Esophagus (tissue), 2 donors: ENCODE measurements around the gene RABGAP1L. TPM values are rescaled to one million over a fixed set of nuclear protein-coding genes. Genes with fewer than 3 reads are reported as not detected.
"Not testable (repeated sequence)": the region's sequence is repeated elsewhere in the genome, so short reads cannot be mapped to it uniquely, and the experiment has no call there.

Experiments
- H3K27ac ChIP-seq, 2 donors: one replicate each; pipeline ENCODE4 v1.5.1; 2013; ENCODE audit warnings: low read depth in 2 of 2, mild to moderate bottlenecking in 2 of 2, inconsistent platforms in 1 of 2, low read length in 1 of 2, moderate library complexity in 1 of 2
- H3K27me3 ChIP-seq, 2 donors: one replicate each; pipeline ENCODE4 v1.6.1; 2013; ENCODE audit warnings: low read length in 2 of 2, control low read depth in 1 of 2, mild to moderate bottlenecking in 1 of 2; ENCODE audit not compliant: insufficient read depth in 2 of 2, control insufficient read depth in 1 of 2
- H3K36me3 ChIP-seq, 2 donors: one replicate each; pipeline ENCODE4 v1.6.1; 2013; ENCODE audit warnings: low read length in 1 of 2; ENCODE audit not compliant: control insufficient read depth in 2 of 2, insufficient read depth in 2 of 2
- H3K4me1 ChIP-seq, 2 donors: one replicate each; pipeline ENCODE4 v1.6.1; 2013; ENCODE audit warnings: low read length in 1 of 2; ENCODE audit not compliant: control insufficient read depth in 2 of 2, insufficient read depth in 2 of 2
- H3K4me3 ChIP-seq, 2 donors: one replicate each; pipeline ENCODE4 v1.5.1; 2013; ENCODE audit warnings: low read length in 2 of 2, mild to moderate bottlenecking in 2 of 2, low read depth in 1 of 2, moderate library complexity in 1 of 2
- H3K9me3 ChIP-seq, 2 donors: one replicate each; pipeline ENCODE4 v1.6.1; 2013; ENCODE audit warnings: mild to moderate bottlenecking in 2 of 2, low read depth in 1 of 2, low read length in 1 of 2, moderate library complexity in 1 of 2; ENCODE audit not compliant: control insufficient read depth in 2 of 2, insufficient read depth in 1 of 2
- WGBS, 2 donors: extraction: QIAGEN DNeasy Blood & Tissue Kit; methylation state at CpG; one replicate each; pipeline ENCODE4 v1.1.7; 2013; 5-methylcytosine and 5-hydroxymethylcytosine counted together
- polyA plus RNA-seq, 2 donors: library from polyadenylated mRNA; stranded (reverse); fragments of 200-250 nt; gene quantifications; one replicate each; pipeline ENCODE4 v1.2.3, GENCODE V29; 2013
- donor health status: healthy with polysubstance abuse.
- donor health status: Bipolar disorder and iron deficiency.

Gene RABGAP1L
- polyA plus RNA-seq, 2 donors, result 9.2 to 13.0 TPM

- 77 to 91% methylated on average over 1 of the region's 1 CpG for whole genome bisulfite sequencing, 2 donors
- not testable (repeated sequence) for H3K27me3 ChIP-seq, H3K27ac ChIP-seq, H3K4me3 ChIP-seq, H3K36me3 ChIP-seq, H3K4me1 ChIP-seq, H3K9me3 ChIP-seq
These were observed 32.1 kb upstream of the RABGAP1L start for GRCh38 chr1:174127176-174127575.

GRCh38 chr1:174131032-174131638 is 28.2 kb upstream of the RABGAP1L start:
- WGBS, 2 donors, result 67 to 73% methylated on average over 6 of the region's 6 CpGs
- H3K4me1 ChIP-seq, result no peaks in the 10 kb centered on the region
- H3K27ac ChIP-seq, result no peak overlapping the region
- no peaks in the 10 kb centered on the region for H3K27me3 ChIP-seq
- no peaks in the 10 kb centered on the region for H3K36me3 ChIP-seq
- peaks cover 0 to 3% of the 10 kb centered on the region in 2 donors for H3K9me3 ChIP-seq
- no peak overlapping the region for H3K4me3 ChIP-seq

GRCh38 chr1:174134003-174134659 is 25.2 kb upstream of the RABGAP1L start:
- H3K4me1 ChIP-seq, result no peaks in the 10 kb centered on the region
- WGBS, 2 donors, result 93 to 95% methylated on average over 3 of the region's 3 CpGs
- H3K9me3 ChIP-seq, result peaks cover 0 to 3% of the 10 kb centered on the region in 2 donors
- H3K4me3 ChIP-seq, result no peak overlapping the region
- no peak overlapping the region for H3K27ac ChIP-seq
- no peaks in the 10 kb centered on the region for H3K27me3 ChIP-seq
- H3K36me3 ChIP-seq, result no peaks in the 10 kb centered on the region

GRCh38 chr1:174135211-174135610 is 24.1 kb upstream of the RABGAP1L start:
- WGBS, 2 donors, result 58 to 64% methylated on average over 2 of the region's 2 CpGs
- H3K4me3 ChIP-seq, result no peak overlapping the region

GRCh38 chr1:174136714-174137113 is 22.6 kb upstream of the RABGAP1L start:
- Histone ChIP-seq H3K27me3 (no peaks in the 10 kb centered on the region), H3K36me3 (no peaks in the 10 kb centered on the region), H3K4me3 (no peak overlapping the region), H3K9me3 (no peaks in the 10 kb centered on the region), H3K27ac (no peak overlapping the region), H3K4me1 (no peaks in the 10 kb centered on the region)
- WGBS, 2 donors, result 88 to 90% methylated on average over 1 of the region's 1 CpG

More at GRCh38 chr1:174135211-174135610, 24.1 kb upstream of the RABGAP1L start:
- Histone ChIP-seq H3K9me3 (peaks cover 0 to 3% of the 10 kb centered on the region in 2 donors), H3K36me3 (no peaks in the 10 kb centered on the region), H3K27ac (no peak overlapping the region), H3K27me3 (no peaks in the 10 kb centered on the region), H3K4me1 (no peaks in the 10 kb centered on the region)

- WGBS, 2 donors, result 89 to 90% methylated on average over 5 of the region's 5 CpGs
- H3K4me3 ChIP-seq, result no peak overlapping the region
- no peaks in the 10 kb centered on the region for H3K9me3 ChIP-seq
- no peak overlapping the region for H3K27ac ChIP-seq
- H3K36me3 ChIP-seq, result no peaks in the 10 kb centered on the region
- no peaks in the 10 kb centered on the region for H3K27me3 ChIP-seq
- no peaks in the 10 kb centered on the region for H3K4me1 ChIP-seq
These were observed 16.5 kb upstream of the RABGAP1L start for GRCh38 chr1:174142836-174143235.

GRCh38 chr1:174143727-174144396 is 15.5 kb upstream of the RABGAP1L start:
- WGBS, 2 donors, result 70 to 76% methylated on average over 12 of the region's 12 CpGs
- not testable (repeated sequence) for H3K36me3 ChIP-seq, H3K4me1 ChIP-seq, H3K27me3 ChIP-seq, H3K27ac ChIP-seq, H3K4me3 ChIP-seq, H3K9me3 ChIP-seq

GRCh38 chr1:174144397-174144783 is 14.9 kb upstream of the RABGAP1L start:
- WGBS, 2 donors, result 73 to 82% methylated on average over 3 of the region's 3 CpGs

GRCh38 chr1:174149216-174149615 is 10.1 kb upstream of the RABGAP1L start:
- 68 to 79% methylated on average over 4 of the region's 4 CpGs for WGBS, 2 donors

More at GRCh38 chr1:174144397-174144783, 14.9 kb upstream of the RABGAP1L start:
- H3K27ac ChIP-seq, H3K36me3 ChIP-seq, H3K4me3 ChIP-seq, H3K9me3 ChIP-seq, H3K27me3 ChIP-seq, H3K4me1 ChIP-seq: not testable (repeated sequence)

More at GRCh38 chr1:174149216-174149615, 10.1 kb upstream of the RABGAP1L start:
- no peaks in the 10 kb centered on the region for H3K4me1 ChIP-seq
- no peak overlapping the region for H3K27ac ChIP-seq
- H3K9me3 ChIP-seq, result no peaks in the 10 kb centered on the region
- H3K27me3 ChIP-seq, result no peaks in the 10 kb centered on the region
- H3K36me3 ChIP-seq, result no peaks in the 10 kb centered on the region
- no peak overlapping the region for H3K4me3 ChIP-seq
